HG02840 (cell line): Measurements from ENCODE around the gene IHH.

Source experiments
- ATAC-seq: cut with Tn5 transposase; IDR thresholded peaks from one replicate; pipeline ENCODE4 v1.9.1; 2021; ENCODE audit warnings: mild to moderate bottlenecking, moderate library complexity, moderate number of reproducible peaks; ENCODE audit not compliant: unreplicated experiment, low FRiP score

IHH gene

DNA sequence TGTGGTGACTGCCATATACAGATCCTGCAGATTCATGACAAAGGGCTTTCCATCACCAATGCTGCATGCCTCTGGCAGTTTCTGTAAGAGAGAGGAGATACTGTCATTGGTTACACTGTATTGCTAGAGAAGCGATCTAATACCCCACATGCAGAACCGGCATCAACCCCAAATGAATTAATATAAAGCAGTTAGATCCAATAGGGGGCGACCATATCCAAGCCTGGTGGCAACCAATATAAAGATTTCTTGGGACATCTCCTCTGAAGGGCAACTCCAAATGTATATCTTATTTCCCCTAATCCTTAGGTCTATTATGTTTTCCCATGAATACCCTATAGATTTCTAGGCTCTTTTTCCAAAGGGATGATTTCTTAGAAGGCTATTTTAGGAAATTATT lies 17.4 kb upstream of the IHH start:
- ATAC-seq = no peak

DNA sequence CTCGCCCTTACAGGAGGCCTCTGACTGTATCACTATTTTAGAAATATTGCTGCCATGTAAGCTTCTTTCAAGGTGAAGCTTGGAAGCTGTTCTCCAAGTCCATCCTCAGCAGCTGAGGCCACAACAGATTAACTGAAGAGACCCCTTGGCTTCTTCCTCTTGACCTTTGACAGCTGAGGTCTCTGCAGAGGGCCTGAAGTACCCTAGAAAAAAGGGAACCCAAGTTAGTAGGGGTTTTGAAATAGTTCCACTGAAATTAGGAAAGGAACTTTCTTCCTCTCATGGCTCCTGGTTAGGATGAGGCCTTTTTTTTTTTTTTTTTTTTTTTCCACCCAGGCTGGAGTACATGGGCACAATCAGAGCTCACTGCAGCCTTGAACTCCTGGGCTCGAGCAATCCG lies 15.5 kb upstream of the IHH start:
- no peak for ATAC-seq

DNA sequence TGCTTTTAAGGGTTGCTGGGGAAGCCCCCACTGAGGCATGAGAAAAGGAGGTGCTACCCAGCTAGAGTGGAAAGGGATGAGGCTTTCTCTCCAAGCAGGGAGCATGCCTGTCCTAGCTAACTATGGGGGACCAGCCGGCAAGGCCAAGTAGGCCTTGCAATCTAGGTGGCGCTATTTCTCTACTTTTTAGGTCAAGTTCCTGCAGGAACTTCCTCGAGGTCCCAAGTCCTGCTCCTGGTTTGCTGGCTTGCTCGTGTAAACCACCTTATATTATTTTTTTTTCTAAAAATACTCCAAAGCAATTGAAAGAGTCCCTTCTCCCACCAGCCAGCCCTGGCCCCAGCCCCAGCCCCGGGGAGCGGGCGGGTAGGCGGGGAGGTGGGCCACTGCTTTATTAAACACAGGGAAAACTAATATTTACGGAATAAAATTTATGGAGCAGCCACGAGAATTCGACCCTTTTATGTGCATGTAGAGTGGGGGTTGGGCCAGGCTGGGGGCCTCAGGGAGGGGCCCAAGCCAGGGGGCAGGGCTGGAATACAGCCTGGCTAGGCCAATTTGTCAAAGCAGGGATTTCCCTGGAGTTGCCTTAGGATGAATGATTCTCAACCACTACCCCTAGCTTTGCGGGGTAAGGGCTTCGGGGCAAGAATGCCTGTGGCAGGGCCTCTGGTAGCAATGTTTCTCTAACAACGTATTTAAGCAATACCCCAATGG lies 12.8 kb upstream of the IHH start:
- no peak for ATAC-seq

DNA sequence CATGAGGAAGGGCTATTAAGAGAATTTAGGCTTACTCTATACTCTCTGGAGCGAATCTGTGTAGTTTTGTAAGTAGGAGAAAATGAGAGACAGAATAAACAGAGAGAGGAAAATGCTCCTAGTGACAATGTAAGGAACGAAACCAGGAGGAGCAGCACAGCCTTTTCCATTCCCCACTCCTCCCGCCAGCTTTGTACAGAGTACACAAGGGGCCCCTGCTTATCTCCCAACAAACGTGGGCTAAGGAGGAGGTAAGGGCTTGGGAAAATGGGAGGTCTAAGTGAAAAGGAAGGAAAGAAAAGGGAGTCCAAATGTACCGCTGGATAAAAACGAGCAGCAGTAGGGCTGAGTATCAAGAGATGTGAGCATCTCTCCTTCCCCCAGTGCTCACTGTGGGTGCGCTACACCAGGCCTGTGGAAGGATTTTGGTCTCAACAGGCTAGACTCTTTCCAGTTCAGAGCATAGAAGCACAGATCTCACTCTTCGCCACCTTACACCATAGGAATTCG lies 12.1 kb upstream of the IHH start:
- no peak for ATAC-seq

DNA sequence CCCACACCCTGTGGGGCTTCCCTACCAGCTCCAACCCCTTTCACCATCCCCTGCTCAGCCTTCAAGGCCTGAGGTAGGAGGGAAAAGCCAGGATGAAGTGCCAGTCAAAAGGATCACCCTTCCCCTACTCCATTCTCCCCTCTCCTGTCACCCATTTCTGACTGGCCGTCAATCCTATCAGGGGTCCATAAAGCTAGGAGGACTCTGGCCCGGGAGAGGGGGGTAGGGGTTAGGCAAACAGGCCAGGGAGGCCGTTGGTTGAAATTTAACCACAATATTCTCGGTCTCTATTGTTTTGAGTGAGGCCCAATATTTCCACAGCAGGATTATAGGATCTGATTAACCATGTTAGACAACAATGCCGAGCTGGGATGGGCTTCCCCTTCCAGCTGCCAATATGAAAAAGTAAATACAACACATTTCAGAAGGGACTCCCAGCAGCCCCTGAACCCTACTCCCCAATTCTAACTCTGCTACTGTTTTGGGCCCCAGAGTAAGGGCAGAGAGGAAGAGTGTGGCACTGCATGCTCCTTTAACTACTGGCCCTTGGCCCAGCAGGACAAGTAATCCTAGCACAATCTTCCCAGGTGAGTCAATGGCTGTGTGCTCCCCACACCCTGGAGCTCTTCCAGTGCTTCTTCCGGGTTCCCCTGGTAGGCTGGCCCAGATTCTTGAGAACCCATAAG lies 10.6 kb upstream of the IHH start:
- no peak for ATAC-seq

DNA sequence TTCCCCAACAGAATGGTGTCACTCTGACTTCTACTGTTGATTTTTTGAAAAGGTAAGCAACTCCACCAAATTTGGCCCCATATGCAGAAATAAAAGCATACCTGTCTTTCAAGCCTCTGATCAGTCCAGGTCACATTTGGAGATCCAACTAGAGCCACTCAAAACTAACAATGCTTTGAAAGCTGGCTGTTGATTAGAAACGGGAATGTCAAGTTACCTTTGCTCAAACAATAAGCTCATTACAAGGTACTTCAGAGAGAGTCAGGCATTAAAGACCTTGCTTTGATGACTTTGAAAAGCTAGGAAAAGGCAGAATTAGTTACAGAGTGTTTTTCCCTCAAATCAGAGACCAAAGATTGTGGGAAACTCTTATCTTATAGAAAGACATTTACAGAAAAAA lies 4.8 kb upstream of the IHH start:
- ATAC-seq = no peak

DNA sequence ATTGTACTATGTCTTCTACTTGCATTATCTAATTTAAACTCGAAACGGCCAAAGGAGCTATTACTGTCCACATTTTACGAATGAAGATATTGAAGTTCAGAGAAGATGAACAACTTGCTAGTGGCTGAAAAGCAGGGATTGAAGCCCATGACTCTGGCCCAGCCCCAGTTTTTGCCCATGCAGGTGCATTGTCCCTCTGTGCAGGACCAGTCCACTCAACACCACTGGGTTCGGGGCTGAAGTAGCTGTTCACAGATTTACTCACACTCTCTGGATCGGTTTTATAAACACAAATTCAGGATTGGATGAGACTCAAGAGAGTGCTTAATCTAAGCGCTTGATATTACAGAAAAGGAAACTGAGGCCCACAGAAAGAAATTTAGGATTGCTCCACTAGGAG lies 1.4 kb upstream of the IHH start:
- ATAC-seq = no peak

DNA sequence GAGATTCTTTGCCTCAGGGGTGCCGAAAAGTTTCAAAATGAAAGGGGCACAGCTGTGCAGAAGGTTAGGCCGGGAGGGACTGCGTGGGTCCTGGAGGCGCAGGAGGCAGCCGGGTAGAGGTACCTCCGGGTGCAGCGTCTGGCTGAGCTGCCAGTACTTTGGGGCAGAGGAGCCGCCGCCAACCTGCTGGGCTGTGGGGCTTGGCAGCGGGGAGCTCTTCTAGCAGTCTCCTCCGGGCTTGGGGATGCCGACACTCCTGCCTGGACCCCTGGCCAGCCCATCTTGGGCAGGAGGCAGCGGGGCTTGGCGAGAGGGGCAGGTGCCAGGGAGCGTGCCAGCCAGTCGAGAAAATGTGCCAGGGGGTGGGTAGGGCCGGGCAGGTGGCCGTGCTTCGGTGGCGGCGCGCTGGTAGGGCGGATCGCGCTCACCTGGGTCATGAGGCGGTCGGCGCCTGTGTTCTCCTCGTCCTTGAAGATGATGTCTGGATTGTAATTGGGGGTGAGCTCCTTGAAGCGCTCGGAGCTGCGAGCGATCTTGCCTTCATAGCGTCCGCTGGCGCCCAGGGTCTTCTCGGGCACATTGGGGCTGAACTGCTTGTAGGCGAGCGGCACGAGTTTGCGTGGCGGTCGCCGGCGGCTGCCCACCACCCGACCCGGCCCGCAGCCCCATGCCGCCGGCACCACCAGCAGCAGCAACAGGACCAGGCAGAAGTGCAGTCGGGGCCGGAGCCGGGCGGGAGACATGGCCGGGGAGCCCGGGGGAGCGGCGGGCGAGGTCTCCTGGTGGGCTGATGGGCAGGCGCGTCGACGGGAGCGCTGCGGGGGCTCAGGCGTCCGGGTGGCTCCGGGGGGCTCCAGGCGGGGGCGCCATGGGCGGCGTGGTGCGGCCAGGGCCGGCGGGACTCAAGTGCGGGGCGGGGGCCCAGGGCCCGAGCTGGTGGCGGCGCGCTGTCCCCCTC lies 717 bp downstream of the IHH start:
- no peak for ATAC-seq

DNA sequence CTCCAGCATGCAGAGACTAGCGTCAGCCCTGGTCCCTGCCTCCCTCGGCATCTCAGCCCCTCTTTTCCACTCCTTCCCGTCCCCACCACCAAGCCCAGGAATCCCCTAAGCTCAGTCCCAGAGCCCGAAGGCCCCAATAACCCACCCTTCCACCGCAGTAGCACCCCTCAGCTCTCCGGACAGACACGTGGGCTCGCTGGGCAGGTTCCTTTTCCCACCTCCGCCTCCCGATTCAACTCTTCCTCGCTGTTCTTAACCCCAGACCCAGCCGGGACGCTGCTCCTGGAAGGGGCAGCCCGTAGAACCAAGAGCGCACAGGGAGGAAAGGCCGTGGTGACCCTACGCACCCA lies 1.4 kb downstream of the IHH start:
- ATAC-seq = no peak

DNA sequence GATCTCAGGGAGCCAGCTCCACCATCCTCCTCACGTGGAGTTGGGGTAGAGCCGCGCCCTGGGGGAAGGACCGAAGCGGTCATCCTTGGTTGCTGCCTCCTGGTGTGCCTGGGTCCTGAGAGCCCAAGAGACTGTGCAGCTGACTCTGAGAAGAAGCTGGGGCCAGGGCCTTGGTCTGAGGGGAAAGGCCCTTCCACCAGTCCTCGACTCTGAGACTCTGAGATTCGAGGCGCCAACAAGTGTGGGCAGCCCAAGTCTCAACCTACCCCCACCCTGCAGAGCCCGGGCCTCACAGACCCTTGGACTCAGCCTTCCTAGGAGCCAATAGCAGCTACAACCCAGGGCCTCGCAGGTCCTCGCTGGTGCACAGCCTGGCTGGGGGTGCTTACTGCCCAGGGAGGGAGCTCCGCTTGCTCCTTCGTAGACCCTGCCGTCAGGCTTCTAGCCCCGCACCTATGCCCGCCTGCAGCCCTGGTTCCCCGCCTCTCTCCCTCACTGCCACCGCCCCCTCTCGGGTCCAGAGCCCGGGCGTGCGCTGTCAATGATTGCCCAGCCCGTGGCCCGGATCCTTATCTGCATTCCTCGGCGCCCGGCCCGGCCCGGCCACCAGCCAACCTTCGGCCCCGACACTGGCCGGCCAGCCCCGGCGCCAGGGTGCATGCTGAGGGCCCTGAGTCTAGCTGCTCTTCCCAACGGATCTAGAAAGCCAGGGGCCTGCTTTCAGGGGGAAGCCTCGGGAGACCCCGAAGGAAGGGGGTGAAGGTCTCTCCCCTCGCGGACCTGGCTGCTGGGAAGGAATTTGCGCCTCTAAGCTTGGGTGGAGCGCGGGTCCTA lies 2.0 kb downstream of the IHH start:
- ATAC-seq = no peak

DNA sequence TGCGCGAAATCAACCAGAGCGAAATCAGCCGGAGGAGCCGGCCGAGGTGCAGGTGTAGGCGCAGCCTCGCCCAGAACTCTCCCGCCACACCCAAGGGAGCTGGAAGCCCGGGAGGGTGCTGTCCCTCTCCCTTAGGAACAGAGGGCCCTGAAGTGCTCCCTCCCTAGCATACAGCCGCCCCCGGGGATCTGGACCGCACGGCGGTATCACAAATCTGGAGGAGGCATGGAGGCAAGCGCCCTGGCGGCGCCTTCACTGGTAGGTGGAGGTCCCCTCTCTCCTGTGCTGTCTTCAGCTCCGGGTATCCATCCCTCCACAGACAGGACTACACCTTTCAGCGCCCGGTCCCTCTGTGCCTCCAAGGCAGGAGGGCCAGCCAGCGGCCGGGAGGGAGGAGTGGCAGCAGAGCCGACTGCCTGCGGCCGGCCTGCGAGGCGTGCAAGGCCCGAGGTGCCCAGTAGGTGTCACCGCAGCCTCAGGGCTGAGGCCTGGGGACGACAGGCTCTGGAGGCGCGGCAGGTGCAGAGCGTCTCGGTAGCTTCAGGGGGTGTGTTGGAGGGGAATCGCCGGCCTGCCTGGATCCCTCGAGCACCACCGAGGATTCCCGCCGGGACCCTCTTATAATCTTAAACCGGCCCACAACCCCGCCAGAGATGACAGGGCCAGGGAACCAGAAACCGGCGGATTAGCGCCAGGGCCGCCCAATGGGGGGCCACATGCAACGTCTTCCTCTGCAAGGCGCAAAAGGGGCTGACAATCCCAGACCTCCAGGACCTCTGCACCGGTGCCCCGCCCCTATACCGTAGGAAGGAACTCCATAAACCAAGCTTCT lies 2.8 kb downstream of the IHH start:
- ATAC-seq = no peak

DNA sequence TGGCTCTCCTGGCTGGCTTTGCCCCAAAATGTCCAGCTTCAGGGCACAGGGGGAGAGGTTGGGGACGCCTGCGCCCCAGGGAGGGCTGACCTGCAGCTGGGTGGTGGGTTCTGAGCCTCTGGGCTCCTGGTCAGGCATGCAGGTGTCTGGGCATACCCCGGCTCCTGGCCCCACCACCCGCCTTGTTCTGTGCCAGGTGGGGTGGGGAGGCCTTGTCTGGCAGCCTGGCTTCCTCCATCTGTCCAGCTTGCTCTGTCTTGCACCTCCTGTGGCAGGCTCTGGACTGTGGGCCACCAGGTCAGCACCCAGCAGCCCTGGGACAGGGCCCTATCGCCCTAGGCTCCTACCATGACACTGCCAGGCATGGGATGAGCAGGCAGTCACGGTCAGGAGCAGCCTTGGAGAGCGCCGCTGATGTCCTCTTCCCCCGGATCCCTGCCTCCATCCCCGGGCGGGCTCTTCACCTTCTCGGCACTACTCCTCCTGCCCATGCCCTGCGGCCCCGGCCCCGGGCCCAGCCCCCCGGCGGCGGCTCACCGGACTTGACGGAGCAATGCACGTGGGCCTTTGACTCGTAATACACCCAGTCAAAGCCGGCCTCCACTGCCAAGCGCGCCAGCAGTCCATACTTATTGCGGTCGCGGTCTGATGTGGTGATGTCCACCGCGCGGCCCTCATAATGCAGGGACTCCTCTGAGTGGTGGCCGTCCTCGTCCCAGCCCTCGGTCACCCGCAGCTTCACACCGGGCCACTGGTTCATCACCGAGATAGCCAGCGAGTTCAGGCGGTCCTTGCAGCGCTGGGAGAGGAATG lies 3.6 kb downstream of the IHH start:
- ATAC-seq = no peak

DNA sequence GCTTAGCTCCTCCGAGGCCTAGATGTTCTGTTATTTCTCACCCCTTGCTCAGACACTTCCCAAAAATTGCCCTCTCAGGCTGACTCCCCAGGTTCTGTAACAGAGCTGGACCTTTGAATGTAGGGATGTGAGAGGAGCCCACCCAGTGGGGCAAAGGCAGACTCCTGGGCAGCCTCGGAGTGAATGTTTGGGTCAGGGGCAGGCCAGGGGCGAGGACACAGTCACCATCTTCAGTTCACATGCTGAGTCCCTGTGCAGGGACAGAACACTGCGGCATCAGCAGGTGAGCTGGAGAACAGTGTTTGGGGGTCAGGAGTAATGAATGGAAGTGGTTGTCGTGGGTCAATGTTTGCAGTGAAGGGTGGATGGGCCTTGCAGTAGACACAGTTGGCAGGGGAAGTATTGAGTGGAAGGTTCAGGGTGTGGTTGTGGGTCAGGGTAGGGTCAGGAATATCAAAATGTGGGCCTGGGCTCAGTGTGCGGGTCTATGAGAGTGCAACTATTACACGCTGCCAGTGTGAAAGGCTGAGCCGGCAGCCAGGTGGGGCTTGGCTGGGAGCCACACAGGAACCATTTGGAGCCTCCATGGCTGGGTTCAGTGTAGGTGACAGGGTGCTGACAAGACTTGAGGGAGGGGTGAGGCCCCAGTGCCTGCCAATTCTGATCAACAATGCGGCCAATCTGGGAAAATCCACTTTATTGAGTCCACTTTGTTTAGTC lies 4.4 kb downstream of the IHH start:
- no peak for ATAC-seq

DNA sequence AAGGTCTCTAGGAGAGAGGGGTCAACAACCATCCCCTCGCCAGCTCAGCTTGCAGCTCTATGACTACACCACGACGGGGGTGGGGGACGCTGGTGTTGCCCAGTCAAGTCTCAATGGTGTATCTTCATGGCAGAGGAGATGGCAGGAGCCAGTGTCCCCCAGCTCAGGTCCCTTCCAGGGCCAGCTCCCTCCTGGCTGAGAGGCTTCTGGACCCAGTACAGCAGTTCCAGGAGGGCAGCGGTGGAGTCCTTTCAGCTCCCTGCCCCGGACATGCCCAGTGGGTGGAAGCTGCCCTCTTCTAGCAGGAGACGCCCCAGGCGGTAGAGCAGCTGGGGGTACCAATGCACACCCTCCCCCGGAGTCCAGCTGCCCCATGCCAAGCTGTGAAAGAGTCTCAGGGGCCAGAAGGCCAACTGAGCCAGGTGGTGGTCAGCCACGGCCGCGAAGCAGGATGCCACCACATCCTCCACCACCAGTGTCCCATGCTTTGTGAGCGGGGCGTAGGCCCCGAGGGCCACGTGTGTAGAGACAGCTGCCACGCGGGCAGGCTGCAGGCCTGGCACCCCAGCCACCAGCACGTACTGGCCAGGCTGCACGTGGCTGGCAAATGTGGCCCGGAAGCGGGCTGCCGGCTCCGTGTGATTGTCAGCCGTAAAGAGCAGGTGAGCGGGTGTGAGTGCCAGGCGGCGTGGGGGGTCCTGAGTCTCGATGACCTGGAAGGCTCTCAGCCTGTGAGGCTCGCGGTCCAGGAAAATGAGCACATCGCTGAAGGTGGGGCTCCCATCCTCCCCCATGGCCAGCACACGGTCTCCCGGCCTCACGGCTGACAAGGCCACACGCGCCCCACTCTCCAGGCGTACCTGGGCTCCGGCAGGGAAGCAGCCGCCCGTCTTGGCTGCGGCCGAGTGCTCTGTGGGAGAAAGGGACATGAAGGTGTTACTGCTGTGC lies 5.5 kb downstream of the IHH start:
- no peak for ATAC-seq

DNA sequence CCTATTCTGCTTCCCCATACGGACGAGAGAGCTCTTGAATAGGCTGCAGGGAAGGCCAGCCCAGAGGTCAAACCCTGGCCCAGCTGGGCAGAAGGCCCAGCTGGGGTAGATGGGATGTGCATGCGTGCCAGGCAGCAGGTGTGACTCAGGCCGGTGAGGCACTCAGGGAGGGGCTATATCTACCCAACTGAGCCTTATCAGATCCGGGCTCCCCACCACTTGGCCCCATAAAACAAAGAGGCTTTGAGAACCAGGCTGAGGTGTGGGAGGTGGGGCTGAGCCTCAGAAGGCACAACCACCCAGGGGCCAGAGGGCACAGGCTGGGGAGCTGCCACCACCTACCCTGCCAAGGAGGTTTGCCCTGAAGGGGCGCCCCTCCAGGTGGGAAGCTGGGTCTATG lies 11.4 kb downstream of the IHH start:
- ATAC-seq = no peak

DNA sequence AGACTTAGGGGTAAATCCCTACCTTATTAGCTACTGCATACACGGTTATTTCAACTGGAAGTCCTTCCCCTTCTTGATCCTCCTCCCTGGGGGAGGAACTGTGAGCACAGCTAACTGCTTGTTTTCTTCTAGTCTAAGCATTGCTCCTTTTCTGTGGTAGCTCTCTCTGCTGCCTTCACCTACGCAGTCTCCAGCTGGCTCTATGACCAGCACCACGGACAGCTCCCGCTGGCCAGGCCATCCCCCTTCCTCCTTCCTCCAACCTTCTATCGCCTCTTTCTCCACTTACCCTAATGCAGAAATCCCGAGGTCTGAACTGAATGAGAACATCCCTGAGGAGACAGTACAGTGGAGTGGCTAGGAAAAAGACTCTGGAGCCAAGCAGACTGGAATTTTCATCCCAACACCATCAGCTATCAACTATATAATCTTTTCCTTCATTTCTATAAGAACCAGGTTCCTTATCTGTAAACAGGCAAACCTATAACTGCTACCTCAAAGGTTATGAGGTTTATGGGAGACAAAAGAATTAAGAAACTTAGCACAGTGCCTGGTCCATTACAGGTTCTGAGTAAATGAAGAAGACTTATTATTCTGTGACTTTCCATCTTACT lies 14.7 kb downstream of the IHH start:
- ATAC-seq = no peak
